HG03354 (cell line): ENCODE data around the gene AKAP12.

Experiments used
- ATAC-seq: cut with Tn5 transposase; IDR thresholded peaks from one replicate; pipeline ENCODE4 v1.9.1; 2021; ENCODE audit warnings: mild to moderate bottlenecking; ENCODE audit not compliant: unreplicated experiment, poor library complexity, severe bottlenecking

AKAP12 gene

DNA sequence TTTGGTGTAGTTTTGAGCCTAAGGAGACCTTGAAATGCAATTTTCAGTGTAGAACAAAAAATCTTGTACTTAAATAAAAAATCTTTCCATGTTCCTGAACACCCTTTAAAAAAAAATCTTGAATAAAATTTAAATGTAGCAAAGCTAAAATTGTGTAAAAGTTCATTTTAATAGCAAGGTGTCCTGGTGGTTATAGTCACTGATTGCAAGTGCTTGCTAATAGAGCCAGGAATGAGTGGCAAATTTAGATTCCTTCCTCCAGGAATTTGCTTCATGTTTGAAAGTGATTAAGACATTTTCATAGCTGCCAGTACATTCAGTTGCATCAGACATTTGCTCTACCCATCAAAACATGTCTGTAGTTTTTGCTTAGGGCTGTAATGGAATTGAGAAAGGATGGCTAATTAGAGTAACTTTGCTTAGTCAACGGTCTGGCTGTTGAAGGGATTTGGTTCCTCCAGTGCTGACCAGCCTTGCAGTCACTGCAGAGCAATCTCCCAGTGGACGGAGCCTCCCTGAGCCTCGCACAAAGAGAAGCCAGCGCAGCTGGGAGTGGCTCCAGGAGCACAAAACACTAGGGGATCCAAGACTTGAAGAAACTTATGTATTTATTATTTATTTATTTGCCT, 36.5 kb downstream of the AKAP12 start:
- ATAC-seq = no peak

DNA sequence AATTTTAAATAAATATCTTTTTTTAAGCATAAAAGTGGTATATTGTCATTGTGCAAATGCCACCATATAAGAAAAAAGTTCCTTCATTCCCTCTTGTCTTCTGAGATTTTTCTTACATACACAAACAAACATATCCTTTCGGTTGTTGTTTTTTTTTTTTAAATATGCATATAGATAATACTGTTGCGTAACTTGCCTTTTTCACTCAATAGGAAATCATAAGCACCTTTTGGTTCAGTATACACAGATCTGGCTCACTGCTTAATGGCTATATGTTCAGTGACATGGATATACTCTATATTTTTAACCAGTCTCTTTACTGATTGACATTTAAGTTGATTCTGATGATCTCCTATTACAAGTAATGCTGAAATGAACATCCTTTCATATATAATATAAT, 40.1 kb downstream of the AKAP12 start:
- ATAC-seq = no peak

DNA sequence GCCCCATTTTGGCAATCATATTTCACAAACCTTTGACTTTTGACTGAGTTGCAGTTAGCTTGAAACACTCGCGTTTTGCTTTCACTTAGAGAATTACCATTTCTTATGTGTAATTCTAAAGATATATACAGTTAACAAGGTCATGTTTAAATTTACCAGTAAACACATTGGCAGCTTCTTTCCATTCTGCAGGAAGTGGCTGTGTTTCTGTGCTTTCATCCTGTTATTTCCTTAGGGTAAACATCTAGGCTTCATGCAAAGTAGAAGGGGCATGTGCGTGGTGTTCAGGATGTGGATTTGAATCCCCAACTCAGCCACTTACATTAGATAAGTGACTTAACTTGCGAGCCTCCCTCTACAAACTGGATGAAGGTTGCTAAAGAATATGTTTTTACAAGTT, 41.1 kb downstream of the AKAP12 start:
- no peak for ATAC-seq

DNA sequence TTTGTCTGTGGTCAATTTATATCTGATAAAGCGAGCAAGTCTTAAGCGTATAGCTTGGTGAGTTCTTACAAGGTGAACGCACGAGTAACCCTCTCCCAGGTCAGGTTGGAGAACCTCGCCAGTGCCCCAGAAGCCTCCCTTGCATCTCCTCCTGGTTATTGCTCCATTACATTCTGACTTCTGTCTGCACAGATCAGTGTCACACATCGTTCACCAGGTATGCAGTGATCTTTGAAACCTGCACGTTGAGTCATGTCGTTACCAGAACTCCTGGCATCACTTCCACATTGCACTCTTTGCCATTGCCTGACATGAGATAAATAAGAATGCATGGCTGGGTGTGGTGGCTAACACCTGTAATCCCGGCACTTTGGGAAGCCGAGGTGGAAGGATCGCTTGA, 44.2 kb downstream of the AKAP12 start:
- ATAC-seq = peak; percentile 55

DNA sequence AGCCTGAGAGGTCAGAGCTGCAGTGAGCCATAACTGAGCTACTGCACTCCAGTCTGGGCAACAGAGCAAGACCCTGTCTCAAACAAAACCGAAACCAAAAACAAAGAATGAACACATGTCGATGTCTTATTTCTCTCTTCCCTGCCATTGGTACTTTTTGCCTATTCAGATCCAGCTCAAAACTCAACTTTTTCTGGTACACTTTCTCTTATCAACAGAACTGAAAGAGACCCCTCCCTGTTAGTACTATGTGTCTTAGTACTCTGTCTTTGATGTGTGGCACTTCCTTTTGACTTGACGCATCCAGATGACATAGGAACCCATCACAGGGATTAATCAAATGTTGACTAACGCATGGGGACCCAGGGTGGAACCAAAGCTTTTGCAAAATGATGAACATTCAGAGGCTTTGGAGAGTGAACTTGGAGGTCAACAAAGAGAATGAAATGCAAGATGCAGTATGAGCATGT, 44.8 kb downstream of the AKAP12 start:
- peak; percentile 63 for ATAC-seq

DNA sequence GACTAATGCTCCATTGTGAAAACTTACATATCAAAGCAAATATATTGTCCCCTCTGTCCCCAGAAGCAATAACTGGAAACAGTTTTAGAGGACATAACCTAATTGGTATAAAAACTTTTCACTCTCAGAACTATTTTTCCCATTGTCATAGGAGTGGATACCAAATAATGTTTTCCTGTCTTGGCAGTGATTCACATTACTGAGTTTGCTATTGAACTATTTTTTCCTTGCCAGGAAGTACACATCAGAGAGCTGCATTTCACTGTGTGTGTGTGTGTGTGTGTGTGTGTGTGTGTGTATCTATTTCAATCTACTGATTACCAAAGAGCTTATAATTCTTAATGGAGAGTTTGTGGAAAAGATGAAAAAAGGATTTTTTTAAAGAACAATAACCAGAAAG, 45.4 kb downstream of the AKAP12 start:
- ATAC-seq = no peak

DNA sequence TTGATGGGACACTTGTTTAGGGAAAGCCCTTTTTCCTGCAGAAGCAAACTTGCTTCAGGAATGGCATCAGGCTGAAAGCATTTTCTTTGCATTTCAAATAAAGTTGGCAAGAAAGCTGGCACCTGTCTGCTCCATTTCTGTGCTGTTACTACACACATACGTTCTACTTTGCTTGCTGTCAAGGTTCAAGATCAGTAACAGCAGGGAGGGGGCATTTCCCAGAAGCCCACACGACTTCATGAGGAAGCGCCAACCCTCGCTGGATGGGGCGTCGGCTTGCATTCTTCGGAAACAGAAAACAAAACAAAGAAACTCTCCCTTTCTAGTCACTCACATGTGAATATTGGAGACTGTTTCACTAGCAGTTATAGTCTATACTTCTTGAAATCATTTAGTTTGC, 46.4 kb downstream of the AKAP12 start:
- ATAC-seq = no peak

DNA sequence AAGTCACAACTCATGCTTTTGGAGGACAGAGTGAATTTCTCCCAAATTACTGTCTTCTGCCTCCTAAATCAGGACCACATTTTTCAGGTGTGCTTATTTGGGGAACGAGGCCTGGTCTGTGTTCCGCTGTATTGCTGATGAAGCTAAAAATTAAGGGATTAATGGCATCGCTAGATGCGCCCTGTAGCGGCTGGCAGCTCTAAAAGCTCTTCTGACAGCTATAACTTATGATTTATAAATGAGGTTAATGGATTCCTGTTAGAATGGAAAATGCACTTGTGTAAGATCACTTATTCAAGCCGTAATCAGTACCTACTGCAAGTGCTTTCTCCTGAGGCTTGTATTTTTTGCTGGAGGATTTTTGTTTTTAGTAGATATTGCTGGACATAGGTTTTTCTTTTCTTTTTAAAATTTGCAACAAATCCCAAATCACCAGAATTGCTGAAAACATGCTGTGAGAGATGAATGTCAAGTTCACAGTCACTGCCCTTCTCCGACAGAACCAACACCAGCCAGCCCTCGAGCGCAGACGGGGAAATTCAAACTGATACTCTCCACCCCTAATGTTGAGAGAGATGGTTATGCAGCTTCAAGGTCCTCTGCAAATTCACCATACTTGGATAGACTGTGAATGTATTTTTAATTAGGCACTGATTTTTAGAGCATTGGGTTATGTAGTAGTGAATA, 49.1 kb downstream of the AKAP12 start:
- no peak for ATAC-seq

DNA sequence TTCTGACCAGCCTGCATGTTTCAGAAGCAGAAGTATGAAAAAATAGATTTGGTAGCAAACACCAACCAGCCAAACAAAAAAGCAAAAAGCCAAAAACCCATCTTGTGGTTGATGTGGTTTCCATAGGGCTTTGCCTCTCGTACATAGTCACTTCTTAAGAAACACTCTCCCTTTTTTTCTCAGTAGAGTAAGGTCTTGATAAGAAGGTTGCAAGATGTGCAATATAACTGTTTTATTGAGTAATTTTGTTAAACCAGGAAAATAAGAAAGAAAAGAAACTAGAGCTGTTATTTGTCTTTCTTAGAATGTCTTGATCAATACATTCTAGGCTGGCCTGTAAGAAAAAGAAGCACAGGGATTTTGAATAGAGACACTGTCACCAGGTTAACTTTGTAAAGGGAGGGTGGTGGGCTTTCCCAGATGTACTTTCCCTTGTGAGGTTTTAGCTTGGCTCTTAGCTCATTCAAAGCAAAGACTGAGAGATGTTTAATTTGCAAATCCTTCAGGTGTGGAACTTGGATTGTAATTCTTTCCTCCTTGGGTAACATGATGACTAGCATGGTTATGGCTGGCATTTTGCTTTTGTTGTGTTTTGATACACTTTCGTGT, 49.7 kb downstream of the AKAP12 start:
- ATAC-seq = no peak

DNA sequence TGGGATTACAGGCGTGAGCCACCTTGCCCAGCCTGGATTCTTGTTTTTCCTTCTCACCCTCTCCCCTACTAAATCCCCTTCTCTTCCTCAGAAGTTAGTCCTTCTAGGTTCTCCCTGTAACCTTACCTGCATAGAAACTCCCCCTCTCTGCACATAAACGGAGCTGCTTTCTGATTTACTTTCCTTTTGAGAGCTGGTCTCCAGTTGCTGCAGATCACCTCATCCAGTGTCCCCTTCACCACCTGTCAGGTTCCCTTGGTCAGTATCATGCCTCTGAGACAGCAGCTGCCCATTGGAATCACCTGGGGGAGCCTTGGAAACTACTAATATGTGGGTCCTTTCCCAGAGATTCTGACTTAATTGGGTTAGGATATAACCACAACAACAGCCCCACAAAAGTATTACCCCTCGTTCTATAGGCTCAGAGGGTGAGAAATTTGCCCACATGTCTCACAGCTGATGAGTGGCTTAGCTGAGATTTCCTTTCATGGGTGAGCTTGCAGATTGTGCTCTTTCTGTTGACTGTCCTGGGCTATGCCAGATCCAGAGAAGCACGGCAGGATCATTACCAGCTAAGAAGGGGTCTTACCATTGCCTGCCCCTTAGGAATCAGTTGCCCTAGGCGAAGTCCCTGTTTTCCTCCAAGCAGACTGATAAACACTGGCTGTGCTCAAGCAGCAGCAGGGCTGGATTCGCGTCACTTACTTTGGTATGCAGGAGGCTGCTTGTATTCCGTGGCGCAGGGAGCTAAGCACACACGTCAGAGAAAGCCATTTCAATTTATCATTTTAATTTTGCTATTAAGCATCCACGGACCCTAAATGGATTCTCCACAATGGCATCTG, 51.3 kb downstream of the AKAP12 start:
- ATAC-seq = no peak

DNA sequence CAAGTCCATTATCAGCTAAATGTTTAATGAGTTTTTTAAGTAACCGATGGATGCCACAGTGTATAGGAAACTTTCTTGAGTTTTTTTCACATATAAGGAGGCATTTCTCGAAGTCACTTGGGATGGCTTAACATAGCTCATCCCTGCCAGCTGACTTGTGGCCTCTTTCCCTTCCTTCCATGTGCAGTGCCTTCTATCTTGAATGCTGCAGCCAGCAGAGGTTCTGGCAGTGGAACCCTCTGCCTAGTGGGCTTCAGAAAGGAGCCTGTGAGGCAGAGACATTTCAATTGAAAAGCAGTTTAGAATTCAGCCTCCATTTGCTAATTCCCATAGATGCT, 51.9 kb downstream of the AKAP12 start:
- ATAC-seq = no peak

DNA sequence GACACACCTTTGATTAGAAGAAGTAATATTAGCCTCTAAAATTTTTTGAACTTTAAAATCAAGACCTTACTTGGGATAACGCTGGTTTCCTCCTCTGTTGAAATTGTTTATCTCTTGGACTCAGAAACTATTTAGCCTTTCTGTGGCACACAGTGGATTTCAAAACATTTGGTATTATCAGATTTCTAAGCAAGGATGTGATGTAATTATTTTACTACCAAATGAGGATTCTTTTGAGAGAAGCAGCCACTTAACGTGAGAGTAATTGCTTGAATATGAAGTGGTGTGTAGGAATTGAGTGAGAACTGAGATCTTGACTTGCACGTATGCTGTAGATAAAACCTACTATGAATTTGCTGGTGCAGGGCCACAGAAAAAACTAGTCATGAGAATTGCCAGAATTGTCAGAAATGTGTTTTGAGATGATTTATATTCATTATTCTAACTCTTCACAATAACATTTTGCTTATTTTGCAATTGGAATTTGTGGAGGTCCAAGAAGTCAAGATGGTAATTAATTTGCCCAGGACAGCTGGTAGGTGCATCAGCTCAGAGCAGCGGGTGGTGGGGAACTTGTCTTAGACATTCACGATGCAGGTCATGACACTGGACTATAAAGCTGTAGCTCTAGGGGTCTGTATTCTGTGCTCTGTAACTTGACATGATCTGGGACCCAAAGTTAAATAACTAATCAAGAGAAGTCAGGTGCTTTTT, 53.4 kb downstream of the AKAP12 start:
- no peak for ATAC-seq

DNA sequence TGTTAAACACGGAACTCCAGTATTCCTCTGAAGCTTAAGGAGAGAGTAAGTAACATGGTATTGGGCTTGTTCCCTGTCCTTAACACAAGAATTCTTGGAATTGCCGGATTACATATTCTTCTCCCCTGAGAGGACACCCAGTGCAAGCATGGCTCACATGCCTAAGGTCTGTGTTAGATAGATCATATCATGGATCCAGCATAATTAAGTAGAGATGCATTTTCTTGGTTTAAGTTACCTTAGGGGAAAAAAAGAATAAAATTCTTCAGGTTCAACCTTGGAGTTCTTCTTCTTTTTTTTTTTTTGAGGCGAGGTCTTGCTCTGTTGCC, 53.9 kb downstream of the AKAP12 start:
- ATAC-seq = no peak

DNA sequence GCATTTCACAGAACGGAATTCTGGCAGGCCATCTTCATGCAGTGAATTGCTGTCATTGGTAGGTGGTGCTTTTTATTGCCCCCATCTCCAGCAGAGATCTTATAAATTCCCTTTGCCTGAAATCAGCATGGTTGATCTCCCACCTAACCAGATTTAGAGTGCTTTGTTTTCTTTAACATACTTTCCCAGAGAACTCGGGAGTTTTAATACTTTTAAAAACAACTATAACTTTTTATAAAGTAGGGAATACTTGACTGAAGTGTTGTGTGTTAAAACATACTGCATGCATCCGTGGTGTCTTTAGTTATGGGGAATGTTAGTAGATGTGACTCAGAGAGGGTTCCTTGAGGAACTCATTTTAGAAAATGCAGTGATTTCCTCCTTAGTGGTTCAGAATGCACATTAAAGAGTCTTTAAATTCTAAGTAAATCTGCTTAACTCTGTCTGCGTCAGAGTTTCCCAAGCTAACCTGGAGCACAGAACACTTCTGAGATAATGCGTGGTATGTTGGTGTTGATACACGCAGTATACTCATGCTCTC, 54.9 kb downstream of the AKAP12 start:
- ATAC-seq = no peak

DNA sequence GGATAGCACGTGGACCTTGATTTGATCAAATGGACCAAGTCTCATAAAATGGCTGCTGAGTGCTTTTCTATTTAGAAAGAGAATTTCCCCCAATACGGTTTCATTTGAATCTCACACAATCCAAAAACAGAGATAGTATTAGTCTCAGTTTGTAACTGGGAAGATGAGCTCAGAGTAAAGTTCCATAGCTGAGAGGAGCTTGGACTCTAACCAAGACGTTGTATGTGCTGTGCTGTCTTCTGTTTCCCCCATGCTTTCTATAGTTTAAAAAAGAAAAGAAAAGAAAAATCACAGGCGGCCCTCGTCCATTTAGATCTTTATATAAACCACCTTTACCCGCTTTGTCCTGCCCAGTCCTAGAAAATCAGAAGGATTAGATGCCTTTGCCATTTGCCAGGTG, 58.1 kb downstream of the AKAP12 start:
- ATAC-seq = no peak

DNA sequence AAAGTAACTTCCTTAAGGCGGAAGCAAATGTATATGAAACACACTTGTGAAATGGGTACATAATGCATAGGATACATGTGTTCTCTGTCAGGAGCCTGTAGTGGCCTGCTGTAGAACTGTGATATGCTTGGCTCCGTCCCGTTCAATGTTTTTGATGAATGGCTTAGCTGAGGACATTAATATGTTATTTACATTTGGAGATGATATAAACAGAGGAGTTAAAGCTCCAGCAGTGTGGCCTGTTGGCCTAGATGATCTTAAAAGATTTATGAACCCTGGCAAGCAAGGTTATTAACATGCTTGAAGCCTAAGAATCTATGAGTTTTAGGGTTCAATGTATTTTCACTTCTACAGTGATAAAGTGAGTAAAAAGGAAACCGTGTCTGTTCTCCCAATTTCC, 59.2 kb downstream of the AKAP12 start:
- no peak for ATAC-seq

DNA sequence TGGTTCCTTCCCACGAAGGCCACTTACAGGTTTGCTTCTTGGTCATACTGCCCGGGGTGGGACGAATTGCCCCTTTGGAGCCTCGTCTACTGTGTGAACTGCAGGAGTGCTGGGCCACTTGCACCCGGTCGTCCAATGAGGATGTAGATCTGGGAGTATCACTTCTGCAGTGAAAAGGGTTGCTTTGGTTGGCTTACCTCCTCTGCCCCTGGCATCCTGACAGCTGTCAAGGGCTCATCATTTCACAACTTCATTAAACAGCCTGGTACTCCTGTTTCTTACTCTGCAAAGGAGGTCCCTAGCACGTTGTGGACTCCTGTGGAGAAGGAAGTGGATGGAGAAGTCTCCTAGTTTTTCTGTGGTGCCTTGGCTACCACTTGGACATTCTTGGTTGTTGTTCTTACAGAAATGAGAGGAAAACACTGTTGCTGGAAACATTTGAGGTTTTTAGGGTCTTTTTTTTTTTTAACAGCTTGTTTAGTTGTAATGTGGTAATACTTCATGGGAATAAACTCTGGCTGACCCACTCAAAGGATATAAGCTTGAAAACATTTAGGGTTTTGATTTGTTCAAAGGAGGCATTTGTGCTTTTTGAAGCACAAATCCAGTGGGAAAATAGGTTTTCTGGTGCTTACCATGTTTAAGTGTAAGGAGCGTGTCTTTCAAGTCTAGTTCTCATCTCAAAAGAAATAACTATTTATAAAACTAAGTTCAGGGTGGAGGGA, 60.7 kb downstream of the AKAP12 start:
- ATAC-seq = no peak

DNA sequence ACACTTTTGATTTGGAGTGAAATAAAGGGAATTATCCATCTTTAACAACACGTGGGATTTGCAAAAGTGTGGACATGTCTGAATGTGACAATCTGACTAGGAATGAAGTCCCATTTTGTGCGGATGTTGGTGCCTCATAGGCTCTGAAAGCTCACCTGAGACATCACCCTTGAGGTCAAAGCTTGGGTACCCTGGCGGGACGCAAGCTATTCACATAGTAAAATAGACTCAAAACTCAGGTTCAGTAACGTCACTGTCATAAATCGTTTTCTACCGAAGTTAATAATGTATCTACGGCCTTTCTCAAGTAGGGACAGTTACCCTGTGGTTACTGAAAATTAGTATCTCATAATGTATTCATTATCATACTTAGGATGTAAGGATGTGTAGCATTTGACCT, 61.8 kb downstream of the AKAP12 start:
- no peak for ATAC-seq

DNA sequence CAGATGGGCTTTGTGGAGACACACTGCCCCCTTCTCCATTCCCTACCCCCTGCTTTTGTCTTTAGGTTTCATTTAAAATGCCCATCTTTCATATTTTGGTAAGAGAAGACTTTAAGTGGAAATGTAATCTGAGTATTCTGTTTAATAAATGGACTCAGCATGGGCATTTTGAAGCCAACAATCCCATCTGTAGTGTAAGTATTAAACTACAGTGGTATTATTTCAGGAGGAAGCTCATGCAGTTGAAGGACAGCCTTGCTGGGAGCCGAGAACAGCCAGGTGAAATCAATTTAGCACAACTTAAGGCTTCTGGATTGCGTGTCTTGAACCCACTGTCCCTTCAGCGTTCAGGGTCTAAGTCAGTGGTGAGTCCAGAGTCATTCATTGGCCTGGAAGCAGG, 63.5 kb downstream of the AKAP12 start:
- ATAC-seq = no peak
